ENCODE measurements around the gene RFX6. TPM values are rescaled to one million over a fixed set of nuclear protein-coding genes. Genes with fewer than 3 reads are reported as not detected.

RFX6 gene
- total RNA-seq, 1 donor from 2014 or later, result not detected

DNA sequence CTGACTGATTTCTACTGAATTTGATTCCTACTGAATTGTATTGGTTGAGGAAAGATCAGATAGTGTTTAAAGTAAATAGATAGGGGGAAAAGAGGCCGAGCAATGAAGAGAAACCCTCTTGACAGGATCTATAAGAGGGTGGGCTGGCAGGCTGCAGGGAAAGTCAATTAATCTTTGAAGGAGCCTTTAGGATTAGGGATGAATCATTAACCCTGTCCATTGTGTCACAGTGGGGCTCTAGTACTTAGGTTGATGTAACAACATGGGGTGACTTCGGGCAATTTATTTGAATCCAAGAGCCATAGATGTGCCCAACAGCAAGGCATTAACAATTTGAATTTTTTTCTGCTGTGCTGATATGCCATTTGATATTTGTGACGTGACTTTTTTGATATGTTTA is 7.5 kb downstream of the RFX6 start:
- Histone ChIP-seq H3K27ac (ENCODE audit: low read depth, low read length) (no peak overlapping the region), H3K27me3 (ENCODE audit: insufficient read depth, low read length) (no peaks in the 10 kb centered on the region), H3K4me2 (ENCODE audit: low read length) (no peak overlapping the region), H3K4me1 (ENCODE audit: insufficient read depth, low read length) (no peaks in the 10 kb centered on the region), H3K36me3 (ENCODE audit: insufficient read depth, low read length) (no peaks in the 10 kb centered on the region), H3K9ac (ENCODE audit: low read length) (no peak overlapping the region), H3K79me2 (ENCODE audit: insufficient read depth, low read length) (no peaks in the 10 kb centered on the region), H3K4me3 (ENCODE audit: insufficient read depth, low read depth, low read length) (no peak overlapping the region), H3K9me3 (ENCODE audit: insufficient read depth, low read depth, low read length) (no peaks in the 10 kb centered on the region), H2AFZ (ENCODE audit: low read depth, low read length) (no peak overlapping the region), H4K20me1 (ENCODE audit: insufficient read depth, low read length) (no peaks in the 10 kb centered on the region)
- no peak overlapping the region for H3K4me3 Mint-ChIP-seq (ENCODE audit: unreplicated experiment)
- H3K4me1 Mint-ChIP-seq (ENCODE audit: low read depth, unreplicated experiment), result peaks cover 7% of the 10 kb centered on the region
- FAIRE-seq (no peak), DNase-seq (ENCODE audit: low read depth) (no peak)
- TF ChIP-seq EZH2 (IDR thresholded peaks at IDR 0.05; ENCODE audit: insufficient read depth, low read length), result no peak
- TF ChIP-seq, protein P1, sequence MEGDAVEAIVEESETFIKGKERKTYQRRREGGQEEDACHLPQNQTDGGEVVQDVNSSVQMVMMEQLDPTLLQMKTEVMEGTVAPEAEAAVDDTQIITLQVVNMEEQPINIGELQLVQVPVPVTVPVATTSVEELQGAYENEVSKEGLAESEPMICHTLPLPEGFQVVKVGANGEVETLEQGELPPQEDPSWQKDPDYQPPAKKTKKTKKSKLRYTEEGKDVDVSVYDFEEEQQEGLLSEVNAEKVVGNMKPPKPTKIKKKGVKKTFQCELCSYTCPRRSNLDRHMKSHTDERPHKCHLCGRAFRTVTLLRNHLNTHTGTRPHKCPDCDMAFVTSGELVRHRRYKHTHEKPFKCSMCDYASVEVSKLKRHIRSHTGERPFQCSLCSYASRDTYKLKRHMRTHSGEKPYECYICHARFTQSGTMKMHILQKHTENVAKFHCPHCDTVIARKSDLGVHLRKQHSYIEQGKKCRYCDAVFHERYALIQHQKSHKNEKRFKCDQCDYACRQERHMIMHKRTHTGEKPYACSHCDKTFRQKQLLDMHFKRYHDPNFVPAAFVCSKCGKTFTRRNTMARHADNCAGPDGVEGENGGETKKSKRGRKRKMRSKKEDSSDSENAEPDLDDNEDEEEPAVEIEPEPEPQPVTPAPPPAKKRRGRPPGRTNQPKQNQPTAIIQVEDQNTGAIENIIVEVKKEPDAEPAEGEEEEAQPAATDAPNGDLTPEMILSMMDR (IDR thresholded peaks at IDR 0.05; ENCODE audit: insufficient read depth, low read depth, low read length), result no peak
- H3K36me3 Mint-ChIP-seq (ENCODE audit: low read depth, unreplicated experiment), result no peaks in the 10 kb centered on the region
- no peak overlapping the region for H3K27ac Mint-ChIP-seq (ENCODE audit: unreplicated experiment)
- H3K27me3 Mint-ChIP-seq (ENCODE audit: low read depth, unreplicated experiment), result peaks cover 2% of the 10 kb centered on the region
- H3K9me3 Mint-ChIP-seq (ENCODE audit: unreplicated experiment), result no peaks in the 10 kb centered on the region

DNA sequence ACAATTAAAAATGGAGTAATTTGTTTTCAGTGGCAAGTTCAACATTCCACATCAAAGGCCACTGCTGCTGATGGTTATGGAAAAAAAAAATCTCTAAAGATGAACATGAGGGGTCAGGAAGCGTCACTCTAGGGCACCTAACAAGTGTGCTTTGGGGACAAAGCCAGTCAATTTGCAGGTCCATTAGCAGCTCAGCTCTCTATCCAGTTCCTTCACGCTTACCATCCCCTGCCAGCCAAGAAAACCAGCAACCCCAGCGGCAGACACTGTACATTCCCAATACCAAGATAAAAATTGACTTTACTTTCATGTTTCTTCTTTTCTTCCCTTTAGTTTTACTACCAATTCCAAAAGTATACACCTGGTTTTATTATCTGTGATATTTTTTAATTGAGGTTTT is 10.1 kb downstream of the RFX6 start:
- H3K36me3 ChIP-seq (ENCODE audit: insufficient read depth, low read length), result no peaks in the 10 kb centered on the region
- Mint-ChIP-seq H3K4me3 (ENCODE audit: unreplicated experiment) (no peak overlapping the region), H3K27me3 (ENCODE audit: low read depth, unreplicated experiment) (peaks cover 2% of the 10 kb centered on the region), H3K36me3 (ENCODE audit: low read depth, unreplicated experiment) (no peaks in the 10 kb centered on the region), H3K9me3 (ENCODE audit: unreplicated experiment) (no peaks in the 10 kb centered on the region), H3K27ac (ENCODE audit: unreplicated experiment) (no peak overlapping the region), H3K4me1 (ENCODE audit: low read depth, unreplicated experiment) (peaks cover 7% of the 10 kb centered on the region)
- H3K9ac ChIP-seq (ENCODE audit: low read length), result no peak overlapping the region
- H4K20me1 ChIP-seq (ENCODE audit: insufficient read depth, low read length), result no peaks in the 10 kb centered on the region
- TF ChIP-seq, protein P1 (IDR thresholded peaks at IDR 0.05; ENCODE audit: insufficient read depth, low read depth, low read length), result no peak
- no peak for TF ChIP-seq EZH2 (IDR thresholded peaks at IDR 0.05; ENCODE audit: insufficient read depth, low read length)
- H3K79me2 ChIP-seq (ENCODE audit: insufficient read depth, low read length), result no peaks in the 10 kb centered on the region
- no peaks in the 10 kb centered on the region for H3K4me1 ChIP-seq (ENCODE audit: insufficient read depth, low read length)
- no peaks in the 10 kb centered on the region for H3K27me3 ChIP-seq (ENCODE audit: insufficient read depth, low read length)
- no peaks in the 10 kb centered on the region for H3K9me3 ChIP-seq (ENCODE audit: insufficient read depth, low read depth, low read length)
- H2AFZ ChIP-seq (ENCODE audit: low read depth, low read length), result no peak overlapping the region
- H3K4me3 ChIP-seq (ENCODE audit: insufficient read depth, low read depth, low read length), result no peak overlapping the region
- no peak for DNase-seq (ENCODE audit: low read depth)
- H3K4me2 ChIP-seq (ENCODE audit: low read length), result no peak overlapping the region
- no peak overlapping the region for H3K27ac ChIP-seq (ENCODE audit: low read depth, low read length)
- no peak for FAIRE-seq

DNA sequence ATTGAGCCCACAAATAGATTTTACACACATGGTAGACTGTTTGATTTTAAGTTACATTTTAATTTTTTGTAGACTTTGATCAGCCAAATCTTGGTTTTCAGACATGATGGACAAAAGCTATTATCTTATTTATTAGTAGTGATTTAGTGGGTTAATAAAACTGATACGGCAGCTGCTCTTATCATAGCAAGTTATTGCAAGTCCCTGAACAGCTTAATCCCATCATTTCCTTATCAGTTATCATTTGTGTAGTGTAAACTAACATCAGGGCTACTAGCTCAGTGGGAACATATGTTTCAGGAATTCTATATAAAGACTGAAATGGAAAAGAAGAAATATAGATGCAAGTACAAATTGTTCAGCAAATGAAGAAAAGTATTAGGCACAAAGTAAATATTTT is 10.9 kb downstream of the RFX6 start:
- no peaks in the 10 kb centered on the region for H3K36me3 Mint-ChIP-seq (ENCODE audit: low read depth, unreplicated experiment)
- H3K4me3 Mint-ChIP-seq (ENCODE audit: unreplicated experiment), result no peak overlapping the region
- FAIRE-seq, result no peak
- Histone ChIP-seq H3K4me2 (ENCODE audit: low read length) (no peak overlapping the region), H3K27ac (ENCODE audit: low read depth, low read length) (no peak overlapping the region), H3K79me2 (ENCODE audit: insufficient read depth, low read length) (no peaks in the 10 kb centered on the region), H3K27me3 (ENCODE audit: insufficient read depth, low read length) (no peaks in the 10 kb centered on the region), H3K4me3 (ENCODE audit: insufficient read depth, low read depth, low read length) (no peak overlapping the region), H3K4me1 (ENCODE audit: insufficient read depth, low read length) (no peaks in the 10 kb centered on the region), H3K36me3 (ENCODE audit: insufficient read depth, low read length) (no peaks in the 10 kb centered on the region), H3K9me3 (ENCODE audit: insufficient read depth, low read depth, low read length) (no peaks in the 10 kb centered on the region), H2AFZ (ENCODE audit: low read depth, low read length) (no peak overlapping the region), H3K9ac (ENCODE audit: low read length) (no peak overlapping the region), H4K20me1 (ENCODE audit: insufficient read depth, low read length) (no peaks in the 10 kb centered on the region)
- H3K27ac Mint-ChIP-seq (ENCODE audit: unreplicated experiment), result no peak overlapping the region
- H3K27me3 Mint-ChIP-seq (ENCODE audit: low read depth, unreplicated experiment), result peaks cover 2% of the 10 kb centered on the region
- no peak for DNase-seq (ENCODE audit: low read depth)
- no peaks in the 10 kb centered on the region for H3K9me3 Mint-ChIP-seq (ENCODE audit: unreplicated experiment)
- peaks cover 7% of the 10 kb centered on the region for H3K4me1 Mint-ChIP-seq (ENCODE audit: low read depth, unreplicated experiment)
- no peak for TF ChIP-seq EZH2 (IDR thresholded peaks at IDR 0.05; ENCODE audit: insufficient read depth, low read length)
- TF ChIP-seq, protein P1 (IDR thresholded peaks at IDR 0.05; ENCODE audit: insufficient read depth, low read depth, low read length), result no peak
